ENCODE measurements around the gene CUL5.

The CUL5 gene

DNA sequence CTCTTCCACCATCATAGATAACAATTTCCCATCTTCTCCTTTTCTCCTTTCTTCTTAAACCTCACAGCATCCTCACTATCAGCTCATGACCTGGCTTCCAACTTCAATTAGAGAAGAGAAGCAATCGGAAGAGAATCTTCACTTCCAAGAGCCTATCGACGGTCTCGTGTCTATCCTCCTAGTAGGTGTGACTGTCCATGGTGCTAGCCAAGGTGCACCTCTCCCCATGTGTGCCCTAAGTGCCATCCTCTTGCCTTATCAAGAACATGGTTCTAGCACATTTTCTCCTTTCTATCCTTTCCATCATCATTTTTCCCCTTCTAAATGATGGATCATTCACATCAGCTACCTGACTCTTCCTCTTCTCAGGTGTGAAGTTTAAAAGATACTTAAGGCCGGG, 5.1 kb upstream of the CUL5 start:
- FAIRE-seq = no peak
- TF ChIP-seq, protein P1, sequence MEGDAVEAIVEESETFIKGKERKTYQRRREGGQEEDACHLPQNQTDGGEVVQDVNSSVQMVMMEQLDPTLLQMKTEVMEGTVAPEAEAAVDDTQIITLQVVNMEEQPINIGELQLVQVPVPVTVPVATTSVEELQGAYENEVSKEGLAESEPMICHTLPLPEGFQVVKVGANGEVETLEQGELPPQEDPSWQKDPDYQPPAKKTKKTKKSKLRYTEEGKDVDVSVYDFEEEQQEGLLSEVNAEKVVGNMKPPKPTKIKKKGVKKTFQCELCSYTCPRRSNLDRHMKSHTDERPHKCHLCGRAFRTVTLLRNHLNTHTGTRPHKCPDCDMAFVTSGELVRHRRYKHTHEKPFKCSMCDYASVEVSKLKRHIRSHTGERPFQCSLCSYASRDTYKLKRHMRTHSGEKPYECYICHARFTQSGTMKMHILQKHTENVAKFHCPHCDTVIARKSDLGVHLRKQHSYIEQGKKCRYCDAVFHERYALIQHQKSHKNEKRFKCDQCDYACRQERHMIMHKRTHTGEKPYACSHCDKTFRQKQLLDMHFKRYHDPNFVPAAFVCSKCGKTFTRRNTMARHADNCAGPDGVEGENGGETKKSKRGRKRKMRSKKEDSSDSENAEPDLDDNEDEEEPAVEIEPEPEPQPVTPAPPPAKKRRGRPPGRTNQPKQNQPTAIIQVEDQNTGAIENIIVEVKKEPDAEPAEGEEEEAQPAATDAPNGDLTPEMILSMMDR (IDR thresholded peaks at IDR 0.05; ENCODE audit: insufficient read depth, missing control alignments) = no peak
- no peak for DNase-seq (ENCODE audit: insufficient read length, low spot score)

DNA sequence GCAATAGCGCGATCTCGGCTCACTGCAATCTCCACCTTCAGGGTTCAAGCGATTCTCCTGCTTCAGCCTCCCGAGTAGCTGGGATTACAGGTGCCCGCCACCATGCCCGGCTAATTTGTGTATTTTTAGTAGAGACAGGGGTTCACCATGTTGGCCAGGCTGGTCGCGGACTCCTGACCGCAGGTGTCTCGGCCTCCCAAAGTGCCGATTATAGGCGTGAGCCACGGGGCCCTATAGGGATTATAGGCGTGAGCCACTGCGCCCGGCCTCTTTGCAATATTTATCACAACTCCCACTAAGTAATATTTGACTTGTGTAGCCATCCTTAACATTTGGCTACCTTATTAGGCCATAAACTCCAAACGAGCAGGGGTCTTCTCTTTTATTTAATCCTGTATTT, 879 bp upstream of the CUL5 start:
- TF ChIP-seq, protein P1 (IDR thresholded peaks at IDR 0.05; ENCODE audit: insufficient read depth, missing control alignments) = no peak
- no peak for DNase-seq (ENCODE audit: insufficient read length, low spot score)
- FAIRE-seq = no peak

DNA sequence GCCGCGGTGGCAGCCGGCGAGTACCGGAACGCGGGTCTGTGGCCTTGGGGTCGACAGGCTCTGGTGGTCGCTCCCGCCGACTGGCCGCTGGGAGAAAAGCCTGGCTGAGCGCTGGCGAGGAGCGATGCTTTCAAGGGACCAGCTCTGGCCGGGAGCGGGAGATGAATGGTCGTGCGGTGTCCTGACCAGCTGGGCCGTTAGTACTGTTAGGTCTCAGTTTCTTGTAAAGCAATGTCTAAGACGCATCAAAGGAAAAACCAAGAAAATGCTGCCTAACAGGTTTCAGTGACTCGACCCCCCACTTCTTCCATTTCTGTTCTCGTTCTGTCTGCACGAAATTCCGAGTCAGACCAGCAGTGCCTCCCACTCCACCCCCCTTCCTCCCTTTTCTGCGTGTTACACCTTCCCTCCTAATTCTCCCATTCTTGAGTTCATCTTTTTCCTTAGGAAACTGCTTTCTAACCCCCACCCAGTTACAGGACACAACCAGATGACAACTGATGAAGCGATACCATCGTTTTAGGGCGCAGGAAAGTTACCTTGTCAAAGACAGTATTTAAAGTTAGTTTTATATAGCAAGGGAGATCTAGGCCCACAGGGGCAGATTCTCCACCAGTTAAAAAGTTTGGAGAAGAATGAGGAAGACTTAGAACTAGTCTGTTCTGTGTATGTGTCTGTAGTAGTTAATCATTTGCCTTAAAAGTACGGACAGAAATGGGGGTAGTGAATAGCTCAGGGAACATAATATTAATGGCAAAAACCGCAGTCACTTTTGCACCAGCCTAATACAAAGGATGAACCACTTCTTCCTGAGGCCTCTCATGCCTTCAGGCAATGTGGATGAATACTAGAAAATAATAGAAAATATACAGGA, 1.0 kb downstream of the CUL5 start:
- no peak for FAIRE-seq
- no peak for DNase-seq (ENCODE audit: insufficient read length, low spot score)
- TF ChIP-seq, protein P1 (IDR thresholded peaks at IDR 0.05; ENCODE audit: insufficient read depth, missing control alignments) = no peak

DNA sequence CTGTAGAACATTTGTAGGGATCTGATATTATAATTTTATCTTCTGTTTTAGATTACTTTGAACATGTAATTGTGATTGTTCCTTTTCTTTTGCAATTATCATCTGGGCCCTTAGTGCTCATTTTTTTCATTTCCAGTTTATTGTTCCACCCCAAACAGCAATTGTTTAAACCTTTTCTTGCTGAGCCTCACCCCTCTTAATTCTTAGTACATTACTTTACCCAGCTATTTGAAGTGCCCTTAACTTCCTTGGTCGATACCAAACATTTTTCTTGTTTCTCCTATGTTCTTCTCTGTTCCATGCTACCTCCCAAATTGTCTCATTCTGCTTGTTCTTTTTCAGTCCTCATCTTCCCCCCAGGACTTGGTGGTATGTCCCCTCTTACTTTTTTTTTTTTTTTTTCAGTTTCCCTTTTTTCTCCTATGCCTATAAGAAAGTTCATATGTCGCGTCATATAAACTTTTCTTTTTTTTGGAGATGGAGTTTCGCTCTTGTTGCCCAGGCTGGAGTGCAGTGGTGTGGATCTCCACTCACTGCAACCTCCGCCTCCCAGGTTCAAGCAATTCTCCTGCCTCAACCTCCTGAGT, 3.5 kb downstream of the CUL5 start:
- FAIRE-seq (no peak), DNase-seq (ENCODE audit: insufficient read length, low spot score) (no peak)
- TF ChIP-seq, protein P1 (IDR thresholded peaks at IDR 0.05; ENCODE audit: insufficient read depth, missing control alignments) = no peak

DNA sequence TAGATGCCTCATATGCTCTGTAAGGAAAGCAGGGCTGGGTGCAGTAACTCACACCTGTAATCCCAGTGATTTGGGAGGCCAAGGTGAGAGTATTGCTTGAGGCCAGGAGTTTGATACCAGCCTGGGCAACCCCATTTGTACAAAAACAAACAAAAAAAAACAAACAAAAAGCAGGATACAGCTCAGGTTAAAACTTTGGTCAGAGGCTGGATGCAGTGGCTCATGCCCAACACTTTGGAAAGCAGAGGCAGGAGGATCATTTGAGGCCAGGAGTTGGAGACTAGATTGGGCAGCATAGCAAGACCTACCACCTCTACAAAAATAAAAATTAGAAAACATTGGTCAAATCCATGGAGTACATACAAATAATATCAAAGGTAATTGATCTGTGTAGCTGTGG, 7.9 kb downstream of the CUL5 start:
- TF ChIP-seq, protein P1 (IDR thresholded peaks at IDR 0.05; ENCODE audit: insufficient read depth, missing control alignments) = no peak
- FAIRE-seq = no peak
- no peak for DNase-seq (ENCODE audit: insufficient read length, low spot score)

DNA sequence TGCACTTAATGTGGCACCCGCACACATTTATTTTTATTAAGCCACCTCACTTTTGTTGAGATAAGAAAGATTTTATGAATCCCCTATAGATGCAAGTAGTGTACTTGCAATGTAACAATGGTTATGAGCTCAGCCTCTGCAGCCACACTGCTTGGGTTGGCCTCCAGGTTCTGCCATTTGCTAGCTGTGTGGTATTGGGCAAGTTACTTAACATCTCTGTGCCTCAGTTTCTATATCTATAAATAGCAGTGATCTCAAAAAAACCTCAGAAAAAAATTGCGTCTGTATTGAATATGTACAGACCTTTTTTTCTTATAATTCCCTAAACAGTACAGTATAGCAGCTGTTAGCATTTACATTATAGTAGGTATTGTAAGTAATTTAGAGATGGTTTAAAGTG, 10.0 kb downstream of the CUL5 start:
- TF ChIP-seq, protein P1 (IDR thresholded peaks at IDR 0.05; ENCODE audit: insufficient read depth, missing control alignments) = no peak
- FAIRE-seq (no peak), DNase-seq (ENCODE audit: insufficient read length, low spot score) (no peak)
